Vagina (tissue), 2 donors: ENCODE results near the gene TSPAN15. TPM values are rescaled to one million over a fixed set of nuclear protein-coding genes. Genes with fewer than 3 reads are reported as not detected.

ENCODE experiments used
- DNase-seq, 2 donors: peaks; one replicate each; pipeline ENCODE4 v3.0.0-alpha.2; 2017; ENCODE audit errors: extremely low spot score in 2 of 2
- H3K27ac ChIP-seq: fragments of 200-600 bp; sonication (generic); one replicate; pipeline ENCODE4 v1.5.1; 2019
- H3K27me3 ChIP-seq: fragments of 200-600 bp; sonication (generic); one replicate; pipeline ENCODE4 v1.5.1; 2019
- H3K36me3 ChIP-seq, 2 donors: fragments of 200-600 bp; sonication (generic); one replicate each; pipeline ENCODE4 v1.5.1; 2017 to 2019
- H3K4me1 ChIP-seq: fragments of 200-600 bp; sonication (generic); one replicate; pipeline ENCODE4 v1.5.1; 2019
- H3K4me3 ChIP-seq, 2 donors: fragments of 200-600 bp; sonication (generic); 1 replicate in 1 of 2; 2 replicates in 1 of 2; pipeline ENCODE4 v1.5.1; 2016 to 2019
- H3K9me3 ChIP-seq: fragments of 200-600 bp; sonication (generic); one replicate; pipeline ENCODE4 v1.5.1; 2019
- POLR2A ChIP-seq, 2 donors: fragments of 450-650 bp; IDR thresholded peaks; one replicate each; pipeline ENCODE4 v1.6.1; 2017; ENCODE audit warnings: antibody characterized with exemption in 2 of 2, mild to moderate bottlenecking in 2 of 2, moderate library complexity in 2 of 2
- POLR2AphosphoS5 ChIP-seq, 2 donors: sonication (generic); formaldehyde crosslinking; IDR thresholded peaks; one replicate each; pipeline ENCODE4 v1.9.0; 2017; ENCODE audit warnings: antibody characterized with exemption in 2 of 2, mild to moderate bottlenecking in 2 of 2, low read depth in 1 of 2; ENCODE audit not compliant: insufficient read depth in 1 of 2
- intact Hi-C: fragments of 100-400 bp; cut with DNase I; formaldehyde crosslinking; loops from one replicate; pipeline ENCODE4 v1.15.1; 2023
- total RNA-seq: library from RNA; depleted of rRNA; stranded (reverse); fragments of >200 nt; gene quantifications from one replicate; pipeline ENCODE4 v1.2.3, GENCODE V29; 2016
- TF ChIP-seq, protein P1 (sequence below), 3 experiments: fragments of 450-650 bp in 2 of 3; fragments of 200-600 bp in 1 of 3; sonication (generic) in 1 of 3; IDR thresholded peaks; one replicate each; pipeline ENCODE4 v1.5.1; 2017 to 2019; ENCODE audit warnings: antibody characterized with exemption in 3 of 3, mild to moderate bottlenecking in 2 of 3, moderate library complexity in 2 of 3

The TSPAN15 gene
- total RNA-seq, 1 donor from 2014 or later: 26.5 TPM

DNA sequence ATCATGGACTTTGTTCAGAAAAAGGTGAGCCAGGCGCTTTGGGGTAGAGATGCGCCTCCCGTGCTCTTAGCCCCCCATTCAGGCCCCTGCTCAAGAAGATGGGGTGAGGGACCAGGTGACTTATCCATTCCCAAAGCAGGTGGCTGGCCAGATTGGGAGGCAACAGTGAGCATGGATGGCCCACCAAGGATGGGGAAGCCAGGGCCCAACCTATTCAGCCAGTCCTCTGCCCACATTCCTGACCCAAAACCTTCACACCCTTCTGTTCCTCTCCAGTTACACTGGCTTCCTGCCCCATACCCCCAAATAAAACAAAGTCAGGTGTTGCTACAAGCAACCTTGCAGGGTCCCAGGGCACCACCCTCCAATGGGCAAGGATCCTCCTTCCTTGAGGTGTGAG, 44.4 kb downstream of the TSPAN15 start:
- no peak overlapping the region for H3K4me3 ChIP-seq
- intact Hi-C loops: no loop called here
- H3K27ac ChIP-seq: no peak overlapping the region
- no peaks in the 10 kb centered on the region for H3K9me3 ChIP-seq
- H3K27me3 ChIP-seq: no peaks in the 10 kb centered on the region
- H3K4me1 ChIP-seq: peaks cover 7% of the 10 kb centered on the region
- no peaks in the 10 kb centered on the region for H3K36me3 ChIP-seq
- no peak for DNase-seq
- TF ChIP-seq, protein P1, sequence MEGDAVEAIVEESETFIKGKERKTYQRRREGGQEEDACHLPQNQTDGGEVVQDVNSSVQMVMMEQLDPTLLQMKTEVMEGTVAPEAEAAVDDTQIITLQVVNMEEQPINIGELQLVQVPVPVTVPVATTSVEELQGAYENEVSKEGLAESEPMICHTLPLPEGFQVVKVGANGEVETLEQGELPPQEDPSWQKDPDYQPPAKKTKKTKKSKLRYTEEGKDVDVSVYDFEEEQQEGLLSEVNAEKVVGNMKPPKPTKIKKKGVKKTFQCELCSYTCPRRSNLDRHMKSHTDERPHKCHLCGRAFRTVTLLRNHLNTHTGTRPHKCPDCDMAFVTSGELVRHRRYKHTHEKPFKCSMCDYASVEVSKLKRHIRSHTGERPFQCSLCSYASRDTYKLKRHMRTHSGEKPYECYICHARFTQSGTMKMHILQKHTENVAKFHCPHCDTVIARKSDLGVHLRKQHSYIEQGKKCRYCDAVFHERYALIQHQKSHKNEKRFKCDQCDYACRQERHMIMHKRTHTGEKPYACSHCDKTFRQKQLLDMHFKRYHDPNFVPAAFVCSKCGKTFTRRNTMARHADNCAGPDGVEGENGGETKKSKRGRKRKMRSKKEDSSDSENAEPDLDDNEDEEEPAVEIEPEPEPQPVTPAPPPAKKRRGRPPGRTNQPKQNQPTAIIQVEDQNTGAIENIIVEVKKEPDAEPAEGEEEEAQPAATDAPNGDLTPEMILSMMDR (IDR thresholded peaks at IDR 0.05): no peak
- TF ChIP-seq POLR2A (IDR thresholded peaks at IDR 0.05): no peak
- TF ChIP-seq POLR2AphosphoS5 (IDR thresholded peaks at IDR 0.05; ENCODE audit: insufficient read depth in 1 of 2, low read depth in 1 of 2): no peak

DNA sequence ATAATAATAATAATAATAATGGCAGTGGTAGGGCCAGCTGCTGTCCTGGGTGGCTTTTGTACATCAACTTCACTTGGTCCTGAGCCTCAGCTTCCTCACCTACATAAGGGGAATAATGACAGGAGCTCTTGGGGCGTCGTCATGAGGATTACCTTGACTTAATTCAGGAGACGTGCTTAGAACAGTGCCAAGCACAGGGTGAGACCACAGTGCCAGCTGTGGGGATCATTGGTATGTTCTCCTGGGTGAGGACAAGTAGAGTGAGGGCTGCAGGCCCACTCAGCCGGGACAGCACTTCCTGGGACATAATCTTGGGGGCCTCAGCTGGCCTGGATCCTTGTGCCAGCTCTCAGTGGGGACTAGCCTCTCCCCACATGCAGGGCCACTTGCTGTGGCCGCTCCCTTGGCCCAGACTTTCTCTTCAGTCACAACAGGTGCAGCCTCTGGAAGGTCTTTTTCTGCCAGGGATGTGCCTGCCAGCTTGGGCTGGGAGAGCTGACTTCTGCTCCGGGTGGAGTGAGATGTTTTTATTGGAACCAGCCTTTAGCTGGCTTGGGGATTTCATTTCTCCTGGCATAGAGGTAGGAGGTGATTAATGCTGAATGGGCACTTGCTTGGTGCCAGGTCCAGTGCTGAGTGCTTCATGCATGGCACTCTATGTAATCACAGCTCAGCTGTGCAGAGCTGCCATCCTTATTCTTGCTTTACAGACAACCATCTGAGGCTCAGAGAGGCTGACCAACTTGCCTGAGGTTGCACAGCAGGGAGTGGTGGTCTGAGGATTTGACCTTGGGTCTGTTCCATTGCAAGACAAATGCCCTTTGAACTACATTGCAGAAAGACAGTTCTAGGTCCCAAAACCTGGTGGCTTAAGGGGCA, 45.3 kb downstream of the TSPAN15 start:
- Histone ChIP-seq H3K27me3 (no peaks in the 10 kb centered on the region), H3K27ac (no peak overlapping the region), H3K9me3 (no peaks in the 10 kb centered on the region), H3K4me1 (peaks cover 7% of the 10 kb centered on the region), H3K4me3 (no peak overlapping the region), H3K36me3 (no peaks in the 10 kb centered on the region)
- intact Hi-C loops: no loop called here
- TF ChIP-seq POLR2AphosphoS5 (IDR thresholded peaks at IDR 0.05; ENCODE audit: insufficient read depth in 1 of 2, low read depth in 1 of 2) (no peak), POLR2A (IDR thresholded peaks at IDR 0.05) (no peak)
- TF ChIP-seq, protein P1 (IDR thresholded peaks at IDR 0.05): no peak
- no peak for DNase-seq

DNA sequence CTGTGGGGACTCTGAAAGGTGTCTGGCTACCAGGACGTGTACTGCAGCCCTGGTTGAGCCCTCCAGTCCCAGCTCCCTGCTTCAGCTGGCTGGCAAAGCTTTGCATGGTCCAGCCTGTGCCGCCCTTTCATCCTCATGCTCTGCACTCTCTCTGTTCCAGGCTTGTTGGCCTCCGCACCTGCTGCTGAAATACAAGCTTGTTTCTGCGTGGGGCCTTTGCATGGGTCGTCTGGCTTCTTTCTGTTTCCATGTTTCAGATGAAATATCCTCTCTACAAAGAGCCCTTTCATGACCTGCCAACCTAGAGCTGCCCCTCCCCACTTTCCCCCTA, 45.9 kb downstream of the TSPAN15 start:
- no peak for DNase-seq

DNA sequence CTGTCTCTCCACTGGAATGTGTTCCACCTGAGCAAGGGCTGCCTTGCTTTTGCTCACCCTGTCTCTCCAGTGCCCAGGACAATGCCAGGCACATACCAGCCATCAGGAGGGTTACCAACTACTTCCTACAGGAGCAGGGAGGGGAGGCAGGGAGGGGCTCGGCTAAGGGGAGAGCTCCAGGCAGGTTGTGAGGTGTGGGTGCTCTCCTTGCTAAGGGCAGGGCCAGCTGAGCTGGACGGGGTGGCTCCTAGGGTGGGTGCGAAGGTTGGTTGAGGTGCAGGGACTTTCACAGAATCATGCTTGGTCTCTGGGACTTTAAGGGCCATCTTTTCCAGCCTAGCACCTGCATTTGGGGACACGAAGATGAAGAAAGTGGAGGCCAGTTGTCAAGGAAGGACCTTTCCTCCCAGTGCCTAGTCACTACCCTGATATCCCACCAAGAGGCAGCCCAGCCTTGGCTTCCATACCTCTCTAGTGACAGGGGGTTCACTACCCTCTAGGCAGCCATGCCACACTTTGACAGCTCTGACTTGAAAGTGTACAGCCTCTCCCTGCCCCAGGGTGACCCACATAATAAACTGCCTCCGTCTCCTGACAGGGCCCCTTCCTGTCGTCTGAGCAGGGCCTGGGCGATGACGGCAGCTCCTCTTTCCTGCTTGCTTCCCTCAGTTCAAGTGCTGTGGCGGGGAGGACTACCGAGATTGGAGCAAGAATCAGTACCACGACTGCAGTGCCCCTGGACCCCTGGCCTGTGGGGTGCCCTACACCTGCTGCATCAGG, 46.5 kb downstream of the TSPAN15 start:
- no peak for DNase-seq
- Histone ChIP-seq H3K27ac (no peak overlapping the region), H3K9me3 (no peaks in the 10 kb centered on the region), H3K4me1 (peaks cover 2% of the 10 kb centered on the region), H3K36me3 (no peaks in the 10 kb centered on the region), H3K27me3 (no peaks in the 10 kb centered on the region), H3K4me3 (no peak overlapping the region)
- TF ChIP-seq, protein P1 (IDR thresholded peaks at IDR 0.05): no peak
- TF ChIP-seq POLR2A (IDR thresholded peaks at IDR 0.05) (no peak), POLR2AphosphoS5 (IDR thresholded peaks at IDR 0.05; ENCODE audit: insufficient read depth in 1 of 2, low read depth in 1 of 2) (no peak)
- intact Hi-C loops: no loop called here

More for the DNA sequence above, 45.9 kb downstream of the TSPAN15 start:
- intact Hi-C loops: no loop called here
- Histone ChIP-seq H3K9me3 (no peaks in the 10 kb centered on the region), H3K27ac (no peak overlapping the region), H3K4me3 (no peak overlapping the region), H3K36me3 (no peaks in the 10 kb centered on the region), H3K27me3 (no peaks in the 10 kb centered on the region), H3K4me1 (peaks cover 7% of the 10 kb centered on the region)
- TF ChIP-seq POLR2A (IDR thresholded peaks at IDR 0.05) (no peak), POLR2AphosphoS5 (IDR thresholded peaks at IDR 0.05; ENCODE audit: insufficient read depth in 1 of 2, low read depth in 1 of 2) (no peak)
- TF ChIP-seq, protein P1 (IDR thresholded peaks at IDR 0.05): no peak
